Measurements from ENCODE around the gene GH1.
"Not testable (repeated sequence)": the region's sequence is repeated elsewhere in the genome, so short reads cannot be mapped to it uniquely, and the experiment has no call there.

GH1 gene

GRCh38 chr17:63896524-63897354 lies 21.9 kb downstream of the GH1 start, which contains the start of gene CSH1:
CSH1 (minus strand) TSS chr17:63896574; CDS start chr17:63896511, 63 bp downstream.
- DNase-seq (ENCODE audit: low spot score): not testable (repeated sequence)

DNA sequence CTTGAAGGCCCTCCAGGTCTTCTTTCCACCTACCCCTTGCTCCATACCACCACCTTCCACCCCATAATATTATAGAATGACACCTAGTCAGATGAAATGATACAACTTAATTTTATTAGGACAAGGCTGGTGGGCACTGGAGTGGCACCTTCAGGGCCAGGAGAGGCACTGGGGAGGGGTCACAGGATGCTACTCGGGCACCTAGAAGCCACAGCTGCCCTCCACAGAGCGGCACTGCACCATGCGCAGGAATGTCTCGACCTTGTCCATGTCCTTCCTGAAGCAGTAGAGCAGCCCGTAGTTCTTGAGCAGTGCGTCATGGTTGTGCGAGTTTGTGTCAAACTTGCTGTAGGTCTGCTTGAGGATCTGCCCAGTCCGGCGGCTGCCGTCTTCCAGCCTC lies 23.8 kb downstream of the GH1 start:
- not testable (repeated sequence) for DNase-seq (ENCODE audit: low spot score)

- DNase-seq (ENCODE audit: low spot score): not testable (repeated sequence)
Measured at GRCh38 chr17:63894021-63894420, 24.6 kb downstream of the GH1 start.

DNA sequence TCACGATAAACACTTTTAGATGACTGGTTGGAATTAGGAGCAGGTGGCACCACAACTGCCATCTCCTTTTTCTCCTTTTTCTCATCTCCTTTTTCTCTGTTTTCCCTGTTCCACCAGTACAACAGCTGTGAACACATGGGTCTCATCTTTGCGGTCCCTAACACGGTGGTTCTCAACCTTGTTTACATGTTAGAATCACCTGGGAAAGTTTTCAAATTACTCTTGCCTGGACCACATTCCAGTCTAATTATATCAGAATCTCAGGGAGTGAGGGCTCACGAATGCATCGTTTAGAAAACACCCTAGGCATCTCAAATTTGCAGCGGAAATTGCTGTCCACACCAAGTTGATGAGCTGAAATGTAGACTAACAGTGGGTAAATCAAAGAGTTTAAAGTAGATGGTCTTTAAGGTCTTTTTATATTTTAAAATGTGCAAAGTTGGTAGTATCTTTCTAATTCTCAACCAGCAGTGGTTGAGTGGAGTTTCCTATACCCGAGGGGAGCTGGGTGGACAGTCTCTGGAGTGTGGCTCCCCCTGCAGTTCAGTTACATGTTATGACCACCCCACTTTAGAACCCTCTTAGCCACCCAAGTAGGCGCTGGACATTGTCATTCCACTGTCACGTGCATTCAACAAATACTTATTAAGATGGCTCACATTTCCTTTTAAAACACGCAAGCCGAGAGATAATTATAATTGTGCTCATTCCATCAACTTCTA lies 26.2 kb downstream of the GH1 start:
- not testable (repeated sequence) for DNase-seq (ENCODE audit: low spot score)

DNA sequence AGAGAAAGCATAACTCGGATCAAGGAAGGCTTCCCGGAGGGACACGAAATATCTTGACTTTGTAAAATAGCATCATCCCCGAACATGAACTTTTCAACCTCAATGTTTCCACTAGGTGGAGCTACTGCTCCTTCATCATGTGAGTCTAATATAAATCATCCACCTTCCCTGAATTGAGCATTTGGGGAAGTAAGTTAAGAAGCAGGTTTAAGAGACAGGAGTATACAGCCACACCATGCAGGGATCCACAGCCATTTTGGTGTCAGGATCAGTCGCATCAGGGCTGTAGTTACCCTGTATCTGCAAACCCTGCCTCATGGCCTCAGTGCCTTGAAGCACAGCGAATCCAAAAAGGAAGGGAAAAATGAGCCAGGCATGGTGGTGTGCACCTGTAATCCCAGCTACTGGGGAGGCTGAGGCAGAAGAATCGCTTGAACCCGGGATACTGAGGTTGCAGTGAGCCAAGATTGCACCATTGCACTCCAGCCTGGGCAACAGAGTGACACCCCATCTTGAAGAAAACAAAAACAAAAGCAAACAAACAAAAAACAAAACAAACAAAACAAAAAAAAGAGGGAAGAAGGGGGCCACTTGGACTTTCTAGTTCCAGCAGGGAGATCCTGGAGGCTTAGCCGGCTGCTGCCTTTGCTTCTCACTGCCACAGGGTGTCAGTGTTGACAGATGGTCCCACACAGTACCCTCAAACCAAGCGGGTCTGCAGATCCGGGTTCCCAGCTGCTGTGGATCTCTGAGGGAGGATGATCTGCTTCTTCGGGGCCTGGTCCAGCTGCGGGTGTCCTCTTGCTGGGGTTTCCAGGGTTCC lies 29.4 kb downstream of the GH1 start:
- not testable (repeated sequence) for DNase-seq (ENCODE audit: low spot score)

DNA sequence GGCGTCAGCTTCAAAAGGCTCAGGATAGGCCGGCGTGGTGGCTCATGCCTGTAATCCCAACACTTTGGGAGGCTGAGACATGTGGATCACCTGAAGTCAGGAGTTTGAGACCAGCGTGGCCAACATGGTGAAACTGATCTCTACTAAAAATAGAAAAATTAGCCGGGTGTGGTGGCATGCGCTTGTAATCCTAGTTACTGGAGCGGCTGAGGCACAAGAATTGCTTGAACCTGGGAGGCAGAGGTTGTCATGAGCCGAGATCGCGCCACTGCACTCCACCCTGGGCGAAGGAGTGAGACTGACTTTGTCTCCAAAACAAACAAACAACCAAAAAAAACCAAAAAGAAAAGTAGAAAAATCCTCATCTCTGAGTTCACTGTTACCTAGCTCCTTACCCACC lies 33.5 kb downstream of the GH1 start:
- not testable (repeated sequence) for DNase-seq (ENCODE audit: low spot score)

GRCh38 chr17:63882626-63883126 lies 36.0 kb downstream of the GH1 start:
- not testable (repeated sequence) for DNase-seq (ENCODE audit: low spot score)

- DNase-seq (ENCODE audit: low spot score): peak; percentile 88
Measured at GRCh38 chr17:63881935-63882601, 36.6 kb downstream of the GH1 start, which contains the start of gene GH2. GH2 (minus strand) TSS chr17:63881944; CDS start chr17:63881801, 143 bp downstream.

DNA sequence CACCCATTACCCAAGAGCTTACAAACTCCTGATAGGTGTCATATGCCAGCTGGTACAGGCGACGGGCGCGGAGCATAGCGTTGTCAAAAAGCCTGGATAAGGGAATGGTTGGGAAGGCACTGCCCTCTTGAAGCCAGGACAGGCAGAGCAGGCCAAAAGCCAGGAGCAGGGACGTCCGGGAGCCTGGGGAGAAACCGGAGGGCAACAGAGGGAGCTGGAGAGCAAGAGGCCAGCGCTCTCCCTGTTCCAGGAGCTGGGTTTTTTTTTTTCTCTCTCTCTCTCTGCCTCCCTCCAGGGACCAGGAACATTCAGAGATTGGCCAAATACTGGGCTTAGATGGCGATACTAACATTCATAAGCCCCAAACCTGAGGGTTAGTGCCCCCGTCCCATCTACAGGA lies 37.3 kb downstream of the GH1 start:
- peak; percentile 69 for DNase-seq (ENCODE audit: low spot score)

DNA sequence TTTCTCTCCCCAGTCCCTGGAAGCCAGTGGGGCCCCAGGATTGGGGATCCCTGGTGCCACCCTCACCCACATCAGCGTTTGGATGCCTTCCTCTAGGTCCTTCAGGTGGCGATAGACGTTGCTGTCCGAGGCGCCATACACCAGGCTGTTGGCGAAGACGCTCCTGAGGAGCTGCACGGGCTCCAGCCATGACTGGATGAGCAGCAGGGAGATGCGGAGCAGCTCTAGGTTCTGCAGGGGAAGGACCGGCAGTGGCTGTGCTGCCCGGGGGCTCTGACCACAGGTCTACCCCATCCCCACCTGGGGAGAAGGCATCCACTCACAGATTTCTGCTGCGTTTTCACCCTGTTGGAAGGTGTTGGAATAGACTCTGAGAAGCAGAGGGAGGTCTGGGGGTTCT lies 37.9 kb downstream of the GH1 start:
- no peak for DNase-seq (ENCODE audit: low spot score)

DNA sequence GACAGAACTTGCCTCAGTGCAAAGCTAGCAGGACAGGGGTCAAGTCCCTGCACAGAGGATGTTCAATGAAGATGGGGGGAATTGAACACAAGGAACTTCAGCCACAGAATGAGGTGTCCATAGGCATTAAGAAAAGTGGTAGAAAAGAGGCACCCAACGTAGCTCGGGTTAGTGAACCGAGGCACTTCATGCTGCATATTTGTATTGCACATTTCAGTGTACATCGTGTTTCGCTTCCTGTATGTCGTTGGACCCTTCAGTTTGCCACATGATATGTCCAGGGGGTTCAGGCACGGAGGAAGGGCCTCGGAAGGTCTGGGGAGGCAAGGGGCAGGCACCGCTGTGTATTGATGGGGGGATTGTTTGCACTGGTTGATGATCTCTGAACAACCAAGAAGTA lies 40.2 kb downstream of the GH1 start:
- DNase-seq (ENCODE audit: low spot score): not testable (repeated sequence)

GRCh38 chr17:63874693-63875092 lies 43.9 kb downstream of the GH1 start:
- not testable (repeated sequence) for DNase-seq (ENCODE audit: low spot score)

GRCh38 chr17:63874061-63874626 lies 44.5 kb downstream of the GH1 start:
- not testable (repeated sequence) for DNase-seq (ENCODE audit: low spot score)

DNA sequence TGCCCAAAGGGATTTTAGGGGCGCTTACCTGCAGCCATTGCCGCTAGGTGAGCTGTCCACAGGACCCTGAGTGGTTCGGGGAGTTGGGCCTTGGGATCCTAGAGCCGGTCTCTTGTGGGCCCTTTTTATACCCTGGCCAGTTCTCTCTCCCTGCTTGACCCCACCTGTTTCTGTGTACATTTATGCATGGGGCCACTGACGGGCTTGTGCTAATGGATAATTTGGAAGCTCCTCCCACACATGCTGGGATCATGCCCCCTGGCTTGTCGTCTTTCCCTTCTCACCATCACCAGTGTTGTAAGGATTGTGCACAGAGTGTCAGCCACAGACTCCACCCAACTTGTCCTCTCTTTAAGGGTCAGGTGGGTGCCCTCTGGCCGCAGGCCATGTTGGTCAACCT lies 45.1 kb downstream of the GH1 start, which contains the start of gene CSH2:
Gene CSH2 (minus strand): TSS at position 101 of the 400 bp plus-strand sequence. CDS start 63 bp downstream, at position 38.
- DNase-seq (ENCODE audit: low spot score): not testable (repeated sequence)

GRCh38 chr17:63871646-63872365 lies 46.8 kb downstream of the GH1 start:
- not testable (repeated sequence) for DNase-seq (ENCODE audit: low spot score)

GRCh38 chr17:63870292-63870665 lies 48.4 kb downstream of the GH1 start:
- not testable (repeated sequence) for DNase-seq (ENCODE audit: low spot score)

- DNase-seq (ENCODE audit: low spot score): not testable (repeated sequence)
Measured at GRCh38 chr17:63869491-63870291, 48.9 kb downstream of the GH1 start.
